Ishikawa (cell line): Measurements from ENCODE around the gene CLPTM1L.

Source experiments
- CEBPB ChIP-seq: IDR thresholded peaks from 2 replicates; pipeline ENCODE4 v1.6.1; 2012
- CREB1 ChIP-seq: IDR thresholded peaks from 2 replicates; pipeline ENCODE4 v1.6.1; 2012; ENCODE audit warnings: low read depth
- EGR1 ChIP-seq: IDR thresholded peaks from 2 replicates; pipeline ENCODE4 v1.6.1; 2012
- EP300 ChIP-seq: IDR thresholded peaks from 2 replicates; pipeline ENCODE4 v1.6.1; 2012; ENCODE audit warnings: borderline replicate concordance
- FOXM1 ChIP-seq: IDR thresholded peaks from 2 replicates; pipeline ENCODE4 v1.6.1; 2012; ENCODE audit warnings: low read depth, borderline replicate concordance
- MAX ChIP-seq: IDR thresholded peaks from 2 replicates; pipeline ENCODE4 v1.6.1; 2012
- RAD21 ChIP-seq: IDR thresholded peaks from 2 replicates; pipeline ENCODE4 v1.6.1; 2012; ENCODE audit warnings: low read depth
- TAF1 ChIP-seq: IDR thresholded peaks from 2 replicates; pipeline ENCODE4 v1.6.1; 2012; ENCODE audit warnings: low read depth, mild to moderate bottlenecking
- TCF12 ChIP-seq: IDR thresholded peaks from 2 replicates; pipeline ENCODE4 v1.6.1; 2012; ENCODE audit warnings: low read depth
- YY1 ChIP-seq: IDR thresholded peaks from 2 replicates; pipeline ENCODE4 v1.6.1; 2012; ENCODE audit warnings: low read depth
- TF ChIP-seq, protein P1 (sequence below): IDR thresholded peaks from 2 replicates; pipeline ENCODE4 v1.6.1; 2012; ENCODE audit warnings: low read depth, mild to moderate bottlenecking

DNA sequence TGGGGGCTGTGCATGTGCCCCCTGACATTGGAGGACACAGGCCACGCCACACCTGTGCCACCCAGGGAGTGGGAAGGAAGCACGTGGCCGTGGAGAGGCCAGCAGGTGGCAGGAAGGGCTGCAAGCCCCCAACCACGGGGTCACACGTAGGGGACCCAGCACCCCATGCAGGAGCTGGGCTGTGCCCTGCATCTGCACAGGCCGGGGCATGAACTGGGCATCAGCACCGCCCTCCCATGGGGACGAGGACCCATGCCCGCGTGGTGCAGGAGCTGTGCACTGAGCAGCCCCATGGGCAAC, 13.8 kb upstream of the CLPTM1L start:
- no peak for TF ChIP-seq TAF1
- TF ChIP-seq EGR1, result no peak
- no peak for TF ChIP-seq EP300
- no peak for TF ChIP-seq YY1
- no peak for TF ChIP-seq TCF12
- TF ChIP-seq CREB1, result no peak
- TF ChIP-seq, protein P1, sequence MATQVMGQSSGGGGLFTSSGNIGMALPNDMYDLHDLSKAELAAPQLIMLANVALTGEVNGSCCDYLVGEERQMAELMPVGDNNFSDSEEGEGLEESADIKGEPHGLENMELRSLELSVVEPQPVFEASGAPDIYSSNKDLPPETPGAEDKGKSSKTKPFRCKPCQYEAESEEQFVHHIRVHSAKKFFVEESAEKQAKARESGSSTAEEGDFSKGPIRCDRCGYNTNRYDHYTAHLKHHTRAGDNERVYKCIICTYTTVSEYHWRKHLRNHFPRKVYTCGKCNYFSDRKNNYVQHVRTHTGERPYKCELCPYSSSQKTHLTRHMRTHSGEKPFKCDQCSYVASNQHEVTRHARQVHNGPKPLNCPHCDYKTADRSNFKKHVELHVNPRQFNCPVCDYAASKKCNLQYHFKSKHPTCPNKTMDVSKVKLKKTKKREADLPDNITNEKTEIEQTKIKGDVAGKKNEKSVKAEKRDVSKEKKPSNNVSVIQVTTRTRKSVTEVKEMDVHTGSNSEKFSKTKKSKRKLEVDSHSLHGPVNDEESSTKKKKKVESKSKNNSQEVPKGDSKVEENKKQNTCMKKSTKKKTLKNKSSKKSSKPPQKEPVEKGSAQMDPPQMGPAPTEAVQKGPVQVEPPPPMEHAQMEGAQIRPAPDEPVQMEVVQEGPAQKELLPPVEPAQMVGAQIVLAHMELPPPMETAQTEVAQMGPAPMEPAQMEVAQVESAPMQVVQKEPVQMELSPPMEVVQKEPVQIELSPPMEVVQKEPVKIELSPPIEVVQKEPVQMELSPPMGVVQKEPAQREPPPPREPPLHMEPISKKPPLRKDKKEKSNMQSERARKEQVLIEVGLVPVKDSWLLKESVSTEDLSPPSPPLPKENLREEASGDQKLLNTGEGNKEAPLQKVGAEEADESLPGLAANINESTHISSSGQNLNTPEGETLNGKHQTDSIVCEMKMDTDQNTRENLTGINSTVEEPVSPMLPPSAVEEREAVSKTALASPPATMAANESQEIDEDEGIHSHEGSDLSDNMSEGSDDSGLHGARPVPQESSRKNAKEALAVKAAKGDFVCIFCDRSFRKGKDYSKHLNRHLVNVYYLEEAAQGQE, result no peak
- TF ChIP-seq FOXM1, result no peak
- no peak for TF ChIP-seq RAD21
- TF ChIP-seq CEBPB, result no peak
- no peak for TF ChIP-seq MAX
